Measurements from ENCODE around the gene HDAC3.

Gene HDAC3

DNA sequence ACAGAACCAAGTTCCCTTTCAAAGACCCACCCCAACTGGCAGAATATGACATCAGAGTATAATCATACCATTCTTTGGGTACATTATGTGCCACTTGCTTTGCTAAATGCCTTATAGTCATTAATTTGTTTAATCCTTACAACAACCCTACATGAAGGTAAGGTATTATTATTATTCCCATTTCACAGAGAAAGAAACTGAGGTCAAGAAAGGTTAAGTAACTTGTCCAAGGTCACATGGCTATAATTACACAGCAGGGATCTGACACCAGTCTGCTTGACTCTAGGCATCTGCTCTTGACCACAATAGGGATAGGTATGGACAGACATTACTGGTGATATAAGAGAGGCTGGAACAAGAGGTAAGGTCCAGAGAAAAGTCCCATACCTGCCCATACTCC, 13.3 kb upstream of the HDAC3 start:
- H3K9ac ChIP-seq (ENCODE audit: low read depth, low read length), result no peak overlapping the region
- no peaks in the 10 kb centered on the region for H3K9me3 ChIP-seq (ENCODE audit: control insufficient read depth, insufficient read depth, low read length)
- peaks cover 5% of the 10 kb centered on the region; the same call in 1 of the 2 replicates for H3K4me1 ChIP-seq (ENCODE audit: insufficient read depth, low read length)
- H3K36me3 ChIP-seq (ENCODE audit: insufficient read depth, low read length), result peaks cover 3% of the 10 kb centered on the region; the same call in 1 of the 2 replicates

DNA sequence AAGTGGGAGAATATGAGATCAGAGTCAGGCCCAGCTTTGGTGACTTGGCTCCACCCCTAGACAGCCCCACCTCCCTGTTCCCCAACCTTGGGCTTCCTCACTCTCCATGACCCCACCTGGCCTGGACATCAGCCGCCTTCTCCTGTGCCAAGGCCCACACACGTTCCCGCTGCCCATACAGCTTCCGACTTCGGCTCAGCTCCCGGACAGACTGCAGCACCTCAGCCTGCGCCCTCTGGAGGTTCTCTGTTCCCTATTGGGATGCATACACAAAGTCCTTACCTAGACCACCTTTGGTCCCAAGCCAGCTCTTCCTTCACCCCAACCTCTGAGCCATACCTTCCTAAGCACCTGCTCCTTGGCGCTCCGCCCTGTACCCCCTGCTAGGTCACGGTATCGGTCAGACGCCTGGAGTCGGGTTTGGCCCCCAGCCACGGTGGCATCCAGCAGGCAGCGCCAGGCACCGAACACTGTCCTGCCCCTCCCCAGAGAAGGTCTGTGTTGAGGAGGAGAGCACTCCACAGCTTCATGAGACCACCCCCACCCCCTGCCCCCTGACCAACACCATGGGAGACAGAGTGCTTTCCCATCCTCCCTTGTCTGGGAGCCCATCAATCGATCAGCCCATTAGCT, 12.5 kb upstream of the HDAC3 start:
- H3K36me3 ChIP-seq (ENCODE audit: insufficient read depth, low read length), result peaks cover 1% of the 10 kb centered on the region; the same call in 1 of the 2 replicates
- H3K4me1 ChIP-seq (ENCODE audit: insufficient read depth, low read length), result peaks cover 5% of the 10 kb centered on the region; the same call in 1 of the 2 replicates
- no peaks in the 10 kb centered on the region for H3K9me3 ChIP-seq (ENCODE audit: control insufficient read depth, insufficient read depth, low read length)
- no peak overlapping the region for H3K9ac ChIP-seq (ENCODE audit: low read depth, low read length)

DNA sequence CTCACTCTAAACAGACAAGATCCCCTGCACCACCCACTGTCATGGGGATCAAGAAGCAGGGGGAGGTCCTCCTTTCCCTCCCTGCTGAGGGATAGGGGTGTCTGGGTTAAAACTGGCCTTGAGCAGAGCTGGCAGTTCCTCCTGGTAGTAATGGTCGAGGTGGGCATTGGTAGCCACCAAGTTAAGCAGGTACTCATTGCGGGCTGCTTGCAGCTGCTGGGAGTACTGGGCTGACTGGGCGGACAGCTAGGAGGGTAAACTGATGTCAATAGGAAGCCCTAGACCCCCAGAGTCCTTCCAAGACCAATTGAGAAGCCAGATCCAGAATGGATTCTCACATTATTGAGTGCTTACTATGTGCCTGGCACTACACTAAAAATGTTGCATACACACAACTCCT, 11.2 kb upstream of the HDAC3 start:
- peaks cover 5% of the 10 kb centered on the region; the same call in 1 of the 2 replicates for H3K4me1 ChIP-seq (ENCODE audit: insufficient read depth, low read length)
- no peaks in the 10 kb centered on the region; the same call in 1 of the 2 replicates for H3K36me3 ChIP-seq (ENCODE audit: insufficient read depth, low read length)
- no peaks in the 10 kb centered on the region for H3K9me3 ChIP-seq (ENCODE audit: control insufficient read depth, insufficient read depth, low read length)
- no peak overlapping the region for H3K9ac ChIP-seq (ENCODE audit: low read depth, low read length)

DNA sequence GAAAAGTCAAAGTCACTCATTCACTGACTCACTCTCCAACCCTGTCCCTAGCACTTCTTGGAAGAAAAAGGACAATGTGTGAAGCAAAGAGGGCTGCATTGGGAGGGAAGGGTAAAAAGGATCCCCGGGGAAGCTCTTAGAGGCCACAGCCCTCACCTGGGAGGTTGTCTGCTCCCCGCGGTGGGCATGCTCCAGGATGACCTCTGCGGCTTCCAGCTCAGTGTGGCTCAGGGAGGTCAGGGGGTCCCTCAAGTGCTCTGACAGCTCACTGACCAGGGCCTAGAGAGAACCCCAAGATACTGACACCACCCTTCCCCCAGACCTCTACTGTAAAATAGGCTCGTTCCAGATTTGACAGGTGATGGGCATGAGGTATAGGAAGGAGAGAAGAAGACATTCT, 10.6 kb upstream of the HDAC3 start:
- peaks cover 5% of the 10 kb centered on the region; the same call in 1 of the 2 replicates for H3K4me1 ChIP-seq (ENCODE audit: insufficient read depth, low read length)

DNA sequence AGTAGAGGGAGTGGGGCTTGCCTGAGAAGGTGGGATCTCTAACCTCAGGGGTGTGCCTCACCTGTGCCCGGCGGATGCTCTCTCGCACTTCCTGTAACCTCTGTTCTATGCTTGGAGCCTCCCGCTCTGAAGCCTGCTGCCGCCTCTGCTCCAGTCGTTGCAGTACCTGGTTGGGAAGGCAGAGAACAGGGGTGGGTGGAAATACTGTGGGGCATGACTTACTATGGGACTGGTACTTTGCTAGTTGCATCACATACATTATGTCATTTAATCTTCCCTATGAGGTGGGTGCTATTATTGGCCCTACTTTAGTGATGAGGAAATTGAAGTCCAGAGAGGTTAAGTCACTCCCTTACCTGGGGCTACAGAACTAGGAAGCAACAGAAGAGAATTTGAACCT, 9.4 kb upstream of the HDAC3 start:
- no peak overlapping the region for H3K9ac ChIP-seq (ENCODE audit: low read depth, low read length)
- H3K4me1 ChIP-seq (ENCODE audit: insufficient read depth, low read length), result peaks cover 5% of the 10 kb centered on the region; the same call in 1 of the 2 replicates
- no peaks in the 10 kb centered on the region; the same call in 1 of the 2 replicates for H3K36me3 ChIP-seq (ENCODE audit: insufficient read depth, low read length)
- H3K9me3 ChIP-seq (ENCODE audit: control insufficient read depth, insufficient read depth, low read length), result no peaks in the 10 kb centered on the region

More for the DNA sequence above, 10.6 kb upstream of the HDAC3 start:
- Histone ChIP-seq H3K36me3 (ENCODE audit: insufficient read depth, low read length) (no peaks in the 10 kb centered on the region; the same call in 1 of the 2 replicates), H3K9me3 (ENCODE audit: control insufficient read depth, insufficient read depth, low read length) (no peaks in the 10 kb centered on the region), H3K9ac (ENCODE audit: low read depth, low read length) (no peak overlapping the region)

DNA sequence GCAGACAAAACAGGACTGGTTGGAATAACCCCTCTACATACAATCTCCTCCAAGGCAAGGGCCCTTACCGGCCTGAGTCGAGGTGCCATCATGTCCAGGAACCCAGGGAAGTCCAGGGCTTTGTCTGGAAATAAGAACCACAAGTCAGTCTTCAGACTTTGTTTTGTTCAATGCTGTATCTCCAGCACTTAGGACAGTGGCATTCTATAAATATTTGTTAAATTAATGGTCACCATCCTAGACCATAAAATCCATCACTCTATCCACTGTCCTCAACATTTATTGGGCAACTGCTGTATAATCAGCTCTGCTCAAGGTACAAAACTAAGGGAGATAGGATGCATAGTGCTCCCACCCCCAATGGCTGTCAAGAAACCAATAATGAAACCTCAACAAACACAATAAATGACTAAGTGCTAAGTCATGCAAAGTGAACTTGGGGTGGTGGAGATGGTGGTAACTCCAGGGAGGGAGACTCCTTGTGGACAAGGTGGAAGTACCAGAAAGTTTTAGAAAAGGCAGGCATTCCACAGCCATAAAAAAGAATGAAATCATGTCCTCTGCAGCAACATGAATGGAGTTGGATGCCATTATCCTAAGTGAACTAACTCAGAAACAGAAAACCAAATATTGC, 5.1 kb upstream of the HDAC3 start:
- H3K36me3 ChIP-seq (ENCODE audit: insufficient read depth, low read length), result peaks cover 4% of the 10 kb centered on the region; the same call in 1 of the 2 replicates
- H3K9me3 ChIP-seq (ENCODE audit: control insufficient read depth, insufficient read depth, low read length), result no peaks in the 10 kb centered on the region
- H3K9ac ChIP-seq (ENCODE audit: low read depth, low read length), result no peak overlapping the region
- no peaks in the 10 kb centered on the region for H3K4me1 ChIP-seq (ENCODE audit: insufficient read depth, low read length)

DNA sequence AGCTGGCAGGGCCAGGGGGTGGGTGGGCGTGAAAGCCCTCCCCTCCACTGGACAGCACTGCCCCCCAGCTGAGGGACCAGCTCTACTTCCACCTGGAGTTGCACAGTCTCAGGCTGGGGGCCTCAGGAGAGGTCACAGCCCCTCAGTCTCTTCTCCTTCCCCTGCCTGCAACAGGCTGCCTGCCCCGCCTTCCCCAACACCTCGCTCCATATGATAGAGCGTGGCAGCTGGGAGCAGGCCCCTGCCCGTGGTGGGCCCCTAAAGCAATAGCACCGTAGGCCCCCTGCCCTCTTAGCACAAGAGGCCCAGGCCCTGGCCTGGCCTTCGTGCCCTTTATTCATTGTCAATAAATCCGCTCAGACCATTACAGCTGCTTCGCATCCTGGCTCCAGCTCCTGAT, 4.0 kb upstream of the HDAC3 start:
- Histone ChIP-seq H3K36me3 (ENCODE audit: insufficient read depth, low read length) (peaks cover 4% of the 10 kb centered on the region; the same call in 1 of the 2 replicates), H3K9me3 (ENCODE audit: control insufficient read depth, insufficient read depth, low read length) (no peaks in the 10 kb centered on the region), H3K4me1 (ENCODE audit: insufficient read depth, low read length) (peaks cover 3% of the 10 kb centered on the region; the same call in 1 of the 2 replicates), H3K9ac (ENCODE audit: low read depth, low read length) (no peak overlapping the region)

DNA sequence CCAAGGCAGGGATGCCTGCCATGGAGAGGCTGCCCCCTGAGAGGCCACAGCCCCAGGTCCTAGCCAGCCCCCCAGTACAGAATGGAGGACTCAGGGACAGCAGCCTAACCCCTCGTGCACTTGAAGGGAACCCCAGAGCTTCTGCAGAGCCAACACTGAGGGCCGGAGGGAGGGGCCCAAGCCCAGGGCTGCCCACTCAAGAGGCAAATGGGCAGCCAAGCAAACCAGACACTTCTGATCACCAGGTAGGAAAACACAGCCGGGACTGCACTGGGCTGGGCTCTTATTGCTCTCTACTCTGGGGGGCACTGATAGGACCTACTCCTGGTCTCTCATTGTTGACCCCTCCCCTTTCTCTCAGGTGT, 3.4 kb upstream of the HDAC3 start:
- Histone ChIP-seq H3K9ac (ENCODE audit: low read depth, low read length) (no peak overlapping the region), H3K9me3 (ENCODE audit: control insufficient read depth, insufficient read depth, low read length) (no peaks in the 10 kb centered on the region), H3K36me3 (ENCODE audit: insufficient read depth, low read length) (peaks cover 4% of the 10 kb centered on the region; the same call in 1 of the 2 replicates), H3K4me1 (ENCODE audit: insufficient read depth, low read length) (peaks cover 3% of the 10 kb centered on the region; the same call in 1 of the 2 replicates)

DNA sequence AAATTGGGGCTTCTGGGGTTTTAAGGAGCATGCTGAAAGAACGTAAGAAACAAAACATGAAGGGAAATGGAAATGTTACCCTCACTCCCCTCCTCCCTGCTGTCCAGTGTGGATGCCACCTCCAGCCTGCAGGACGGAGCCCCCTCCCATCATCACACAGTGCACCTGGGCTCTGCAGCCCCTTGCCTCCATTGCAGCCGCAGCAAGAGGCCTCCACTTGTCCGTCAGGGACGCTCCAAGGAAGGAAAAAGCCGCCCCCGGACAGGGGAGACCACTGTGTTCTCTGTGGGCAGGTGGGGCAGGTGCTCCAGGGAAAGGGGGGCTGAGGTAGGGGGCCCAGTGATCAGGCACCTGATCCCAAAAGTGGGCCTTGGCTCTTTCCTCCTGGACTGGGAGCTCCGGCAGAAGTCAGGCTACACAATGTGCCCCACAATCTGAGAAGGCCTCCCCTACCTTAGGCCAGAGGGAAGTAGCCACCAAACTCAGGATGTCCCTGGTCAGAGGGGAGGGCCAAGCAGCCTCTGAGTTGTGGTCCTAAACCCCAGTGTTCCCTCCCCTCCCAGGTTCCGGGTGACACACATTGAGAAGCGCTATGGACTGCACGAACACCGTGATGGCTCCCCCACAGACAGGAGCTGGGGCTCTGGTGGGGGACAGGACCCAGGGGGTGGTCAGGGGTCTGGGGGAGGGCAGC, 2.9 kb upstream of the HDAC3 start:
- Histone ChIP-seq H3K4me1 (ENCODE audit: insufficient read depth, low read length) (peaks cover 3% of the 10 kb centered on the region; the same call in 1 of the 2 replicates), H3K9ac (ENCODE audit: low read depth, low read length) (no peak overlapping the region)

DNA sequence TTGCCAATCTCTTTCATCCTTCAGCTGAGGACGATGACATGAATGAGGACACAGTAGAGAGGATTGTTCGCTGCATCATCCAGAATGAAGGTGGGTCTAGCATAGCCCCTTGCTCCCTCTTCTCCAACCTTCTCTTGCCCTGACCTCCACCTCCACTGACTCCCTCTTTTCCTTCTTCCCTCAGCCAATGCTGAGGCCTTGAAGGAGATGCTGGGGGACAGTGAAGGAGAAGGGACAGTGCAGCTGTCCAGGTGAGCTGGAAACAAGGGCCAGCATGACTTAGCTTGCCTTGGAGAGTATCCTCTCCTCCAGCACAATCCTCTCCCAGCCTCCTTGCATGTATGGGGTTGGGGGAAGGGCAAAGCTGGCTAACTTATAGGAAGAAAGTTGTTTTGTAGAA, 2.1 kb upstream of the HDAC3 start:
- H3K9ac ChIP-seq (ENCODE audit: low read depth, low read length), result no peak overlapping the region
- no peaks in the 10 kb centered on the region for H3K9me3 ChIP-seq (ENCODE audit: control insufficient read depth, insufficient read depth, low read length)
- peaks cover 4% of the 10 kb centered on the region; the same call in 1 of the 2 replicates for H3K36me3 ChIP-seq (ENCODE audit: insufficient read depth, low read length)
- peaks cover 3% of the 10 kb centered on the region; the same call in 1 of the 2 replicates for H3K4me1 ChIP-seq (ENCODE audit: insufficient read depth, low read length)

More for the DNA sequence above, 2.9 kb upstream of the HDAC3 start:
- no peaks in the 10 kb centered on the region for H3K9me3 ChIP-seq (ENCODE audit: control insufficient read depth, insufficient read depth, low read length)
- peaks cover 4% of the 10 kb centered on the region; the same call in 1 of the 2 replicates for H3K36me3 ChIP-seq (ENCODE audit: insufficient read depth, low read length)

DNA sequence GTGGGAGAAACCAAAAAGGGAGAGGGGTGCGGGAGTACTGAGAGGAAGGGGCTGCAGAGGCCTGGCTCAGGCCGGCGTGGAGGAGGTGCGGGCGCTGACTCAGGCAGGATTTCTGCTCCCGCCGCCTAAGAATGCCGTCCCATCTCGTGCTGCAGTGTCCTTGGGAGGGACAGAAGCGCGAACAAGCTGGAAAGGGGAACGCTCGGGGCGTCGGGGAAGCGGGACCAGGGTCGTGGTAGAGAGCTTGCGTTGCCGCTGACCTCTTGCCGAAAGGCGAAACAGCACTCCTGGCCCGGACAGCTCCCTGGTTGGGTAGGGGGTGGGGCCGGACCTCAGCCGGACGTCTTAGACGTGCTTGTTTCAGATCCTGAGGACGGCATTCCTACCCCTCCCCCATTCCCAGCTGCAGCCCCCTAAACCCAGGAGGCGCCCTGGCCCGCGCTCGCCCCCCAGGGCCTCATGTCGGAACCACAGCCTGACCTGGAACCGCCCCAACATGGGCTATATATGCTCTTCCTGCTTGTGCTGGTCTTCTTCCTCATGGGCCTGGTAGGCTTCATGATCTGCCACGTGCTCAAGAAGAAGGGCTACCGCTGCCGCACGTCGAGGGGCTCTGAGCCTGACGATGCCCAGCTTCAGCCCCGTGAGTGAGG, 1.2 kb upstream of the HDAC3 start:
- Histone ChIP-seq H3K9ac (ENCODE audit: low read depth, low read length) (peak overlapping the region; percentile 97), H3K36me3 (ENCODE audit: insufficient read depth, low read length) (peaks cover 4% of the 10 kb centered on the region; the same call in 1 of the 2 replicates), H3K9me3 (ENCODE audit: control insufficient read depth, insufficient read depth, low read length) (no peaks in the 10 kb centered on the region), H3K4me1 (ENCODE audit: insufficient read depth, low read length) (peaks cover 3% of the 10 kb centered on the region; the same call in 1 of the 2 replicates)

DNA sequence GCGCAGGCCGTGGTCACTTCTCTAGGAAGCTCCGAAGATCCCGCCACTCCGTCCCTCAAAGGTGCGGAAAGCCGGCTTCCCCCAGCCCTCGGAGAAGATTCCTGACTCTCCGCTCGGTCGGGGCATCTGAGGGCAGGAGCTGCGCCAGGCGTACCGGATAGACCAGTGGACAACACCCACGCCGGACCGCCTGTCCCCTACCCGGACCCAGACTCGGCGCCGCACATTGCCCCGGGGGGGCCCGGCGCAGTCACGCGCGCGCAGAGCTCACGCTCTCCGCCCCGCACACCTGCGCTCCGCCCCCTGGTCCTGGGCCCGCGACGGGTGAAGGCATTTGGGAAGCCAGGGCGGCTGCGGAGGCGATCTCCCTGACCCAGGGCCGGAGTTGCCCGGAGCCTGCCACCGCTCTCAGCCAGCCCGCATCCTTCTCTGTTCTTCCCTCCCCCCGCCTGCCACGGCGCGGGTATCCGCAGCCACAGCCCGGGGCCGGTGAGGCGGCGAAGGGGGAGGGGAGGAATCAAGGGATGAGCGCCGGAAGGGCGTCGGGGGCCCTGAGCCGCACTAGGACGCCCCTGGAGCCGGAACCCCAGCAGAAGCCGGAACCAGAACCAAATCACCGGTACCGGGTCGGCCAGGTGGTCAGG, 596 bp upstream of the HDAC3 start:
- Histone ChIP-seq H3K4me1 (ENCODE audit: insufficient read depth, low read length) (peaks cover 3% of the 10 kb centered on the region; the same call in 1 of the 2 replicates), H3K9me3 (ENCODE audit: control insufficient read depth, insufficient read depth, low read length) (no peaks in the 10 kb centered on the region), H3K9ac (ENCODE audit: low read depth, low read length) (peak overlapping the region; percentile 97), H3K36me3 (ENCODE audit: insufficient read depth, low read length) (peaks cover 4% of the 10 kb centered on the region; the same call in 1 of the 2 replicates)

DNA sequence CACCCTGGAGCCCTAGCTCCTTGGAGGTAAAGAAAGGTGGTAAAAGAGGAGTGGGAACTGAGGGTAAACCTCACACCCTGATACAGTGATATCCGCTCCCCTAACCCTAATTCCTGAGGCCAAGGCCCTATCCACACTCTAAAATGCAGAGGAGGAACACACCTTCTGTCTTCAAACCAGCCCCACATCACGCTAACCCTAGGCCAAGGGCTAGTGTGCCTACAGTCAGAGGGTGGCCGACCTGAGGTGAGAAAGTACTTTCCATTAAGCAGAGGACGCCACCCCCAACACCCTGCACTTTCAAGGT, 590 bp downstream of the HDAC3 start:
- Histone ChIP-seq H3K9me3 (ENCODE audit: control insufficient read depth, insufficient read depth, low read length) (no peaks in the 10 kb centered on the region), H3K36me3 (ENCODE audit: insufficient read depth, low read length) (peaks cover 4% of the 10 kb centered on the region; the same call in 1 of the 2 replicates), H3K4me1 (ENCODE audit: insufficient read depth, low read length) (peaks cover 3% of the 10 kb centered on the region; the same call in 1 of the 2 replicates), H3K9ac (ENCODE audit: low read depth, low read length) (peak overlapping the region; percentile 97)

DNA sequence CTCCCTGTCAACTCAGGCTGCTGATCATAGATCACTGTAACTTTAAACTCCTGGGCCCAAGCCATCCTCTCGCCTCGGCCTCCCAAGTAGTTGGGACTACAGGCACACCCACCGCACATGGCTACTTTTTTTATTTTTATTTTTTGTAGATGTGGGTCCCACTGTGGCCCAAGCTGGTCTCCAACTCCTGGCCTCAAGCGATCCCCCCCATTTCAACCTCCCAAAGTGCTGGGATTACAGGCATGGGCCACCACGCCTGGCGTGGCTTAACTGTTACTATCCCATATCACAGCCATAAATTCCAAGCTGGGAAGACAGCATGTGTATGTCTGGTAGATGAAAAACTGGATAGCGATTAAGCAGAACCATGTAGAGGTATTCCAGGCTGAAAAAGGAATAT, 1.0 kb downstream of the HDAC3 start:
- Histone ChIP-seq H3K36me3 (ENCODE audit: insufficient read depth, low read length) (peaks cover 3% of the 10 kb centered on the region; the same call in 1 of the 2 replicates), H3K9ac (ENCODE audit: low read depth, low read length) (peak overlapping the region; percentile 97), H3K9me3 (ENCODE audit: control insufficient read depth, insufficient read depth, low read length) (no peaks in the 10 kb centered on the region), H3K4me1 (ENCODE audit: insufficient read depth, low read length) (peaks cover 3% of the 10 kb centered on the region; the same call in 1 of the 2 replicates)
